SK-N-SH (cell line): ENCODE results near the gene KRTAP5-3.
"Not testable (repeated sequence)": the region's sequence is repeated elsewhere in the genome, so short reads cannot be mapped to it uniquely, and the experiment has no call there.

ENCODE experiments used
- EP300 ChIP-seq, 2 experiments: IDR thresholded peaks; 2 replicates each; pipeline versions ENCODE4 v1.4.0 to v1.6.1; 2012; ENCODE audit warnings: borderline replicate concordance in 1 of 2, low read depth in 1 of 2, low read length in 1 of 2
- MXI1 ChIP-seq: IDR thresholded peaks from 2 replicates; pipeline ENCODE4 v1.6.1; 2012; ENCODE audit warnings: mild to moderate bottlenecking, low read depth, low read length, improper control_type of control experiment
- NRF1 ChIP-seq: IDR thresholded peaks from 2 replicates; pipeline ENCODE4 v1.6.1; 2012; ENCODE audit warnings: low read depth, mild to moderate bottlenecking, low read length
- RAD21 ChIP-seq: IDR thresholded peaks from 2 replicates; pipeline ENCODE4 v1.6.1; 2012; ENCODE audit warnings: mild to moderate bottlenecking, low read length
- TAF1 ChIP-seq: IDR thresholded peaks from 2 replicates; pipeline ENCODE4 v1.6.1; 2012; ENCODE audit warnings: low read depth, mild to moderate bottlenecking, low read length, moderate library complexity, borderline replicate concordance
- TEAD4 ChIP-seq: IDR thresholded peaks from 2 replicates; pipeline ENCODE4 v1.4.0; 2012; ENCODE audit warnings: mild to moderate bottlenecking, borderline replicate concordance; ENCODE audit not compliant: insufficient read depth
- YY1 ChIP-seq: IDR thresholded peaks from 2 replicates; pipeline ENCODE4 v1.4.0; 2012; ENCODE audit warnings: low read depth, mild to moderate bottlenecking
- TF ChIP-seq, protein P1 (sequence below): fragments of 200-600 bp; sonication (generic); IDR thresholded peaks from 2 replicates; pipeline ENCODE4 v1.6.1; 2017; ENCODE audit warnings: antibody characterized with exemption, mild to moderate bottlenecking, moderate library complexity
- TF ChIP-seq, protein P2 (sequence below): IDR thresholded peaks from 2 replicates; pipeline ENCODE4 v1.6.1; 2012; ENCODE audit warnings: mild to moderate bottlenecking, low read depth, low read length, moderate library complexity

DNA sequence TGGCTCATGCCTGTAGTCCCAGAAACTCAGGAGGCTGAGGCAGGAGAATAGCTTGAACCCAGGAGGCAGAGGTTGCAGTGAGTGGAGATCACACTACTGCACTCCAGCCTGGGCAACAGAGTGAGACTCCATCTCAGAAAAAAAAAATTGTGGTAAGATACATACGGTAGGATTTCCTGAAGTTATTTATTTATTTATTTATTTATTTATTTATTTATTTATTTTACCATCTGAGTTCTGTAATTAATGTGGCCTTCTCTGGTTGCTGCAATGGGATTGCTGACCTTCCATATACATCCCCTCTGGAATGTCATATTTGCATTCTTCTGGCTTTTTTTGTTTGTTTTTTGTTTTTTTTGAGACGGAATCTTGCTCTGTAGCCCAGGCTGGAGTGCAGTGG lies 25.4 kb downstream of the KRTAP5-3 start:
- not testable (repeated sequence) for TF ChIP-seq TAF1; EP300 (IDR thresholded peaks at IDR 0.05; ENCODE audit: borderline replicate concordance in 1 of 2, low read depth in 1 of 2, low read length in 1 of 2); TEAD4; RAD21; MXI1; YY1; NRF1
- TF ChIP-seq, protein P1, sequence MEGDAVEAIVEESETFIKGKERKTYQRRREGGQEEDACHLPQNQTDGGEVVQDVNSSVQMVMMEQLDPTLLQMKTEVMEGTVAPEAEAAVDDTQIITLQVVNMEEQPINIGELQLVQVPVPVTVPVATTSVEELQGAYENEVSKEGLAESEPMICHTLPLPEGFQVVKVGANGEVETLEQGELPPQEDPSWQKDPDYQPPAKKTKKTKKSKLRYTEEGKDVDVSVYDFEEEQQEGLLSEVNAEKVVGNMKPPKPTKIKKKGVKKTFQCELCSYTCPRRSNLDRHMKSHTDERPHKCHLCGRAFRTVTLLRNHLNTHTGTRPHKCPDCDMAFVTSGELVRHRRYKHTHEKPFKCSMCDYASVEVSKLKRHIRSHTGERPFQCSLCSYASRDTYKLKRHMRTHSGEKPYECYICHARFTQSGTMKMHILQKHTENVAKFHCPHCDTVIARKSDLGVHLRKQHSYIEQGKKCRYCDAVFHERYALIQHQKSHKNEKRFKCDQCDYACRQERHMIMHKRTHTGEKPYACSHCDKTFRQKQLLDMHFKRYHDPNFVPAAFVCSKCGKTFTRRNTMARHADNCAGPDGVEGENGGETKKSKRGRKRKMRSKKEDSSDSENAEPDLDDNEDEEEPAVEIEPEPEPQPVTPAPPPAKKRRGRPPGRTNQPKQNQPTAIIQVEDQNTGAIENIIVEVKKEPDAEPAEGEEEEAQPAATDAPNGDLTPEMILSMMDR, result not testable (repeated sequence)
- TF ChIP-seq, protein P2, sequence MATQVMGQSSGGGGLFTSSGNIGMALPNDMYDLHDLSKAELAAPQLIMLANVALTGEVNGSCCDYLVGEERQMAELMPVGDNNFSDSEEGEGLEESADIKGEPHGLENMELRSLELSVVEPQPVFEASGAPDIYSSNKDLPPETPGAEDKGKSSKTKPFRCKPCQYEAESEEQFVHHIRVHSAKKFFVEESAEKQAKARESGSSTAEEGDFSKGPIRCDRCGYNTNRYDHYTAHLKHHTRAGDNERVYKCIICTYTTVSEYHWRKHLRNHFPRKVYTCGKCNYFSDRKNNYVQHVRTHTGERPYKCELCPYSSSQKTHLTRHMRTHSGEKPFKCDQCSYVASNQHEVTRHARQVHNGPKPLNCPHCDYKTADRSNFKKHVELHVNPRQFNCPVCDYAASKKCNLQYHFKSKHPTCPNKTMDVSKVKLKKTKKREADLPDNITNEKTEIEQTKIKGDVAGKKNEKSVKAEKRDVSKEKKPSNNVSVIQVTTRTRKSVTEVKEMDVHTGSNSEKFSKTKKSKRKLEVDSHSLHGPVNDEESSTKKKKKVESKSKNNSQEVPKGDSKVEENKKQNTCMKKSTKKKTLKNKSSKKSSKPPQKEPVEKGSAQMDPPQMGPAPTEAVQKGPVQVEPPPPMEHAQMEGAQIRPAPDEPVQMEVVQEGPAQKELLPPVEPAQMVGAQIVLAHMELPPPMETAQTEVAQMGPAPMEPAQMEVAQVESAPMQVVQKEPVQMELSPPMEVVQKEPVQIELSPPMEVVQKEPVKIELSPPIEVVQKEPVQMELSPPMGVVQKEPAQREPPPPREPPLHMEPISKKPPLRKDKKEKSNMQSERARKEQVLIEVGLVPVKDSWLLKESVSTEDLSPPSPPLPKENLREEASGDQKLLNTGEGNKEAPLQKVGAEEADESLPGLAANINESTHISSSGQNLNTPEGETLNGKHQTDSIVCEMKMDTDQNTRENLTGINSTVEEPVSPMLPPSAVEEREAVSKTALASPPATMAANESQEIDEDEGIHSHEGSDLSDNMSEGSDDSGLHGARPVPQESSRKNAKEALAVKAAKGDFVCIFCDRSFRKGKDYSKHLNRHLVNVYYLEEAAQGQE, result not testable (repeated sequence)
